GM12878 (cell line): ENCODE data around the gene MFN2.

ENCODE experiments used
- NR2F1 ChIP-seq: fragments of 450-650 bp; conservative IDR thresholded peaks from 2 replicates; pipeline ENCODE4 v1.6.1; 2017; ENCODE audit warnings: mild to moderate bottlenecking
- SUZ12 ChIP-seq: fragments of 200-600 bp; sonication (generic); IDR thresholded peaks from one replicate; pipeline ENCODE4 v1.6.1; 2018; ENCODE audit warnings: antibody characterized with exemption, mild to moderate bottlenecking; ENCODE audit not compliant: unreplicated experiment
- TF ChIP-seq, protein P1 (sequence below), 3 experiments: IDR thresholded peaks in 2 of 3; conservative IDR thresholded peaks in 1 of 3; 2 replicates each; pipeline ENCODE4 v1.5.1; 2011; ENCODE audit warnings: low read depth in 3 of 3, low read length in 3 of 3, mild to moderate bottlenecking in 3 of 3, control low read depth in 2 of 3, moderate library complexity in 2 of 3, inconsistent platforms in 1 of 3, mixed read lengths in 1 of 3; ENCODE audit not compliant: control insufficient read depth in 2 of 3, insufficient read depth in 1 of 3; ENCODE audit errors: extremely low read depth in 1 of 3

DNA sequence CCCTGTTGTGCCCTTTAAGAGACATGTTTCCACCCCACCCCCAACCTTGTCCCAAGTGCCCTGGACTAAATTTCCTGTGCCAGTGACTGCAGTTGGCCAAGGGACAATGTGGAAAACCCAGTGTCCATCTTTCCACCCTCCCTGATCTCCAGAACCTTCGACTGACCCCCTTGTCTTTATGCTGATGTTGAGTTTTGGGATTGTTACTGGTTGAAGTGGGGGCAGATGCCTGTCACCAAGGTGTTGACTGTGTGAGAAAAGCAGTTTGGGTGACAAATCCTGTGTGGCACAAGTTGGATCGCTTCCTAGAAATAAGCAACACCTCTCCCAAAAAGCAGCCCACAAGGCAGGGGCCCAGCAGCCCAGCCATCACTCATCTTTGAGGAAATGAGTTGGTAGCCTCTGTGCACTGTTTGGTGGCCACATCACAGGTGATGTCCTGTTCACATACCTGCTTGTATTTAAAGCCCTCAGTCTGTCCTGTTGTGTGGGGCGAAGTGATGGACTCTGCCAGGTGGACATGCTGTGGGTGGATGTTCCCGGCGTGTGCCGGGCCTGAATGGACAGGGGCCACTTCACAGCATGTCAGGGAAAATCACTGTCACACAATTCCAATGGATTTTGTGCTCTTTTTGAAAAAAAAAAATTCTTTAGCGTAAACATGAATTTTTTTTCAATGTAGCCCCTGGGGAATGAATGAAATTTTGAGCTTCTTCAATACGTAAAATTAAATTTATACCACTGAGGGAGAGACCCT lies 32.5 kb downstream of the MFN2 start:
- no peak for TF ChIP-seq SUZ12
- TF ChIP-seq, protein P1, sequence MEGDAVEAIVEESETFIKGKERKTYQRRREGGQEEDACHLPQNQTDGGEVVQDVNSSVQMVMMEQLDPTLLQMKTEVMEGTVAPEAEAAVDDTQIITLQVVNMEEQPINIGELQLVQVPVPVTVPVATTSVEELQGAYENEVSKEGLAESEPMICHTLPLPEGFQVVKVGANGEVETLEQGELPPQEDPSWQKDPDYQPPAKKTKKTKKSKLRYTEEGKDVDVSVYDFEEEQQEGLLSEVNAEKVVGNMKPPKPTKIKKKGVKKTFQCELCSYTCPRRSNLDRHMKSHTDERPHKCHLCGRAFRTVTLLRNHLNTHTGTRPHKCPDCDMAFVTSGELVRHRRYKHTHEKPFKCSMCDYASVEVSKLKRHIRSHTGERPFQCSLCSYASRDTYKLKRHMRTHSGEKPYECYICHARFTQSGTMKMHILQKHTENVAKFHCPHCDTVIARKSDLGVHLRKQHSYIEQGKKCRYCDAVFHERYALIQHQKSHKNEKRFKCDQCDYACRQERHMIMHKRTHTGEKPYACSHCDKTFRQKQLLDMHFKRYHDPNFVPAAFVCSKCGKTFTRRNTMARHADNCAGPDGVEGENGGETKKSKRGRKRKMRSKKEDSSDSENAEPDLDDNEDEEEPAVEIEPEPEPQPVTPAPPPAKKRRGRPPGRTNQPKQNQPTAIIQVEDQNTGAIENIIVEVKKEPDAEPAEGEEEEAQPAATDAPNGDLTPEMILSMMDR (IDR thresholded peaks at IDR 0.05 in 2 of 3, conservative IDR thresholded peaks at IDR 0.05 in 1 of 3; ENCODE audit: control insufficient read depth in 2 of 3, extremely low read depth in 1 of 3, insufficient read depth in 1 of 3, low read depth in 3 of 3, low read length in 3 of 3) = no peak
- no peak for TF ChIP-seq NR2F1
